ENCODE results near the gene TANGO2. TPM values are rescaled to one million over a fixed set of nuclear protein-coding genes. Genes with fewer than 3 reads are reported as not detected.

TANGO2 gene
- total RNA-seq, 1 donor from 2014 or later = 19.9 TPM

- DNase-seq (ENCODE audit: low spot score, unreplicated experiment) = no peak
- H3K9me3 Mint-ChIP-seq (ENCODE audit: low read depth) = no peaks in the 10 kb centered on the region
- H3K27ac Mint-ChIP-seq = peak overlapping the region; percentile 87
- H3K27me3 Mint-ChIP-seq = no peaks in the 10 kb centered on the region
- peaks cover 12% of the 10 kb centered on the region for H3K4me1 Mint-ChIP-seq (ENCODE audit: low read depth)
- no peak for TF ChIP-seq CTCF (IDR thresholded peaks at IDR 0.05; ENCODE audit: unreplicated experiment)
- H3K36me3 Mint-ChIP-seq (ENCODE audit: insufficient read depth) = peaks cover 4% of the 10 kb centered on the region
- H3K4me3 Mint-ChIP-seq (ENCODE audit: low read depth) = peak overlapping the region; percentile 85
Measured at GRCh38 chr22:20116376-20116950, 95.6 kb downstream of the TANGO2 start.

Small RNA genes within 50 kb of the gene (microRNA-seq; reads per million reads assigned to microRNA genes)
- 666 reads per million, percentile 75 among the genes with 10 or more reads in this experiment for gene MIR185 (ENCODE audit: borderline number of aligned reads, unreplicated experiment)
- gene MIR6816 (ENCODE audit: borderline number of aligned reads, unreplicated experiment) = not detected

Other genes with a start within 250 kb of the TANGO2 start
- 9.0 and 9.9 TPM in 2 replicates for gene GNB1L, start 166.2 kb upstream of the TANGO2 start, total RNA-seq
- 27.2 and 27.4 TPM in 2 replicates for gene RTL10, start 166.2 kb upstream of the TANGO2 start, total RNA-seq
- gene COMT, start 79.3 kb upstream of the TANGO2 start, total RNA-seq = 48.7 and 58.2 TPM in 2 replicates
- gene TXNRD2, start 79.3 kb upstream of the TANGO2 start, total RNA-seq = 14.0 and 14.3 TPM in 2 replicates
- gene ARVCF, start 4.3 kb upstream of the TANGO2 start, total RNA-seq = 95.3 and 101 TPM in 2 replicates
- gene DGCR8, start 59.1 kb downstream of the TANGO2 start, total RNA-seq = 75.8 and 79.8 TPM in 2 replicates
- gene RANBP1, start 95.0 kb downstream of the TANGO2 start, total RNA-seq = 217 and 219 TPM in 2 replicates
- 78.5 and 86.5 TPM in 2 replicates for gene TRMT2A, start 96.1 kb downstream of the TANGO2 start, total RNA-seq
- 82.1 and 83.5 TPM in 2 replicates for gene ZDHHC8, start 110.7 kb downstream of the TANGO2 start, total RNA-seq
- 3.3 and 4.0 TPM in 2 replicates for gene CCDC188, start 129.9 kb downstream of the TANGO2 start, total RNA-seq
- 30.8 and 36.0 TPM in 2 replicates for gene RTN4R, start 247.2 kb downstream of the TANGO2 start, total RNA-seq